Right lobe of liver (tissue), 4 donors: ENCODE measurements around the gene CDH16.

Experiments used
- POLR2A ChIP-seq: fragments of 450-650 bp; IDR thresholded peaks from one replicate; pipeline ENCODE4 v1.6.1; 2017; ENCODE audit warnings: antibody characterized with exemption, mild to moderate bottlenecking
- TF ChIP-seq, protein P1 (sequence below), 4 donors: fragments of 200-600 bp in 3 of 4; fragments of 450-650 bp in 1 of 4; IDR thresholded peaks; one replicate each; pipeline versions ENCODE4 v1.5.1 to v1.8.0; 2016 to 2022; ENCODE audit warnings: antibody characterized with exemption in 4 of 4, mild to moderate bottlenecking in 2 of 4
- donor health status: DM: no; HTN: no; CAD: no.
- donor health status: DM: no; HTN: no; CAD: no.
- donor health status: DM: no; HTN: yes; CAD: no.

DNA sequence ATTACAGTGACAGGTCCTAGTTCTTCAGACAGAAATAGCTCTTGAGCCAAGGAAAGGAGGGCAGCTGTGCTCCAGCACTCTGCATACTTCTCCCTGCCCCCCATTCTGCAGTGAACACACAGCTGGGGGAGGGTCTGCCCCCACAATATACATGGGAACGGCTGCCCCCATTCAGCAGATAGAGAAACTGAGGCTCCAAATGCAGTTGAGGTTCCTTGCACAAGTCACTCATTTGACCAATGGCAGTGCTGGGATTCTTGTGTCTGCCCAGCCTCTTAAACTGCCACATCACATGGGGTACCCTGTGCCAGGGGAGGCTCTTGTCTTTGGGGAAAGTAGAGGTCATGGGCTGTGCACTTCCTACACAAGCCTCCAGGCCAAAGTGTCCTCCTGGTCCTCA is 49.3 kb downstream of the CDH16 start:
- TF ChIP-seq, protein P1, sequence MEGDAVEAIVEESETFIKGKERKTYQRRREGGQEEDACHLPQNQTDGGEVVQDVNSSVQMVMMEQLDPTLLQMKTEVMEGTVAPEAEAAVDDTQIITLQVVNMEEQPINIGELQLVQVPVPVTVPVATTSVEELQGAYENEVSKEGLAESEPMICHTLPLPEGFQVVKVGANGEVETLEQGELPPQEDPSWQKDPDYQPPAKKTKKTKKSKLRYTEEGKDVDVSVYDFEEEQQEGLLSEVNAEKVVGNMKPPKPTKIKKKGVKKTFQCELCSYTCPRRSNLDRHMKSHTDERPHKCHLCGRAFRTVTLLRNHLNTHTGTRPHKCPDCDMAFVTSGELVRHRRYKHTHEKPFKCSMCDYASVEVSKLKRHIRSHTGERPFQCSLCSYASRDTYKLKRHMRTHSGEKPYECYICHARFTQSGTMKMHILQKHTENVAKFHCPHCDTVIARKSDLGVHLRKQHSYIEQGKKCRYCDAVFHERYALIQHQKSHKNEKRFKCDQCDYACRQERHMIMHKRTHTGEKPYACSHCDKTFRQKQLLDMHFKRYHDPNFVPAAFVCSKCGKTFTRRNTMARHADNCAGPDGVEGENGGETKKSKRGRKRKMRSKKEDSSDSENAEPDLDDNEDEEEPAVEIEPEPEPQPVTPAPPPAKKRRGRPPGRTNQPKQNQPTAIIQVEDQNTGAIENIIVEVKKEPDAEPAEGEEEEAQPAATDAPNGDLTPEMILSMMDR (IDR thresholded peaks at IDR 0.05) = no peak
- no peak for TF ChIP-seq POLR2A
